Inflammatory macrophage (primary cell): ENCODE results near the gene AUTS2.

ENCODE experiments used
- DNase-seq, 2 donors: peaks; one replicate each; pipeline ENCODE4 v3.0.0-alpha.2; 2020 to 2022

The AUTS2 gene

DNA sequence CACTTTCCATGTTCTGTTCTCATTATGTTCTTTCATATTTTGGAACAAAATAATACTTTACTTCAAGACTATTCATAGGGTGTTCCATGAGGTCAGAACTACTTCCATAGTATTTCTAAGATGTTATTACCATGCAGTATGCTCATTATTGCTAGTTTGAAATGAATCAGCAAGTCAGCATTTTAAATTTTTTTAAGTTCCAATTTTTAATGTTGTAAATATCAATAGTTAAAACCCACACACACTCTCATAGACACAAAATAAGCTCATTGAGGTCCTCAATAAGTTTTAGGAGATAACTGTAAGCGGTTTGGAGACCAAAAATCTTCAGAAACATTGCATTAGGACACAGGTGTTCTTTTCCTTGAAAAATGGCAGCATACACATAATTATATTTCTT is 550.7 kb downstream of the AUTS2 start:
- DNase-seq = no peak

DNA sequence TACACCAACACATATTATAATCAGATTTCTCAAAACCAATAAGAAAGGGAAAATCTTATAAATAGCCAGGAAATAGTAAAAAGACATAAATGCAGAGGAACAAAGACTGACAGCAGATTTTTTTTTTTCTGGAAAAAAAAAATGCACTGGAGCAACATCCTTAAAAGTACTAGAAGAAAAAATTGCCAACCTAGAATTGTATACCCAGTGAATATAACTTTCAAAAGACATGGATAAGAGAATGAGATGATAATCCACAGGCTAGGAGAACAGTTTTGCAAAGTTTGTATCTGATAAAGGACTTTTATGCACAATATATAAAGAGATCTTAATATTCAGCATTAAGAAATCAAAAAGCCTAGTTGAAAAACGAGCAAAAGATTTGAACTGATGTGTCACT is 554.0 kb downstream of the AUTS2 start:
- DNase-seq = no peak

DNA sequence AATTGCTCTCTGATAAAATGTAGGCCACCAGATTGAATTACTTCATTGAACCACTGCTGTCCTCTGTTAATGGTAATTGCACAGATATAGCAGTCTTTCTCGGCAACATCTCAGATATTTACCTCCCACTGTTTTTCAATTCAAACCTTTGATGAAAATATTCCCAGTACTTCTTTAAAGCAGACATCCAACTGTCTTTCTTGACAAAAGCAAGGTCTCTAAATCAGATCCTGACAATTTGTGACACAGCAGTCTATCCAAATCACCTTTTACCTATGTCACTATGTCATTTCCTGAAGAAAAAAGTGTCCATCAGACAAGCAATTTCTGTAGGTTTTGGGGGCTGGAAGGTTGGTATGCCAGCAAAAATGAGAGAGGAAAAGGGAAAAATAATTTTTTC is 555.7 kb downstream of the AUTS2 start:
- no peak for DNase-seq

DNA sequence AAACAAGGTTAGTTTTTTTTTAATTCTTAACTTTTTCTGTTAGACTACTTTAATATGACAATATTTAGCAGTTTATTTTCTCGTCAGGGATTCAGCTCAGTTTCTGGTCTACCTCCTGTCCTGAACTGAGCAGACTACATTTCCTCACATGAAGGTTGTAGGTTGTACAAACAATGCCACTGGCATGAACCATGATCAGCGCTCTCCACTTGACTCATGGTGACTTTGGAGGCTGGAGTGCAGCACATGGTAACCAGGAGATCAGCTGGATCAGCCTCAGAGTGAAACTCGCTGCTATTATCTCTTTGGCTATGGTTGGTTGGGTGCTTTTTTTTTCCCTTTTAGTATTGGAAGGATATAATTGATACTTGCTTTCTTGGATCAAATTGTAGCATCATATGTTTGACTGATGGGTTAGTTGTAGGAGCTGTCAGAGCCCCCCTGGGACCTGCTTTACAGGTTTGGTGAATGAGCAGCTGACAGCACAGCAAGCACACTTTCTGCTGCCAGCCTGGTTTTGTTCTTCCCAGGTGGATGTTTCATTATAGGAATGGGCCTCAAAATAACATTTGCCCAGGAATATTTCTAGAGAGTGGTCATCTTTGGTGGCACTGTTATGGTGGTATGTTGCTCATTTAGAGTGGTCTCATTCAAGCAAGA is 556.4 kb downstream of the AUTS2 start:
- DNase-seq = no peak

DNA sequence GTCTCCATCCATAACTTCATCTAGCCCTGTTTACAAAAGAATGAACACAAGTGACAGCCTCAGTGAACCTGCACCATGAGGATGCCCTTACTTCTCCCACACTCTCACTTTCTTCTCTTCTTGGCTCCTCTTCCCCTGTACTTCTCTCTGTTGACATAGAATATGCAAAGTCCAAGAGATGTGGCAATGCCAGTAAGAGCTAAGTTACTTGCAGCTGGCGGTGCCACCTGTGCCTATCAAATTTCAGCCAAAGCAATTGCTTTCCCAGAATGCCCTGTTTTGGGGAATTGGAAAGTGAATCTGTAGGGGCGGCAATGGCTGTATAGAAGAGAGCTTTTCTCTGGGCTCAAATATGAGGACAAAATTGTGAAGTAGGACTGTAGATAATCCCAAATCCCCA is 557.8 kb downstream of the AUTS2 start:
- no peak for DNase-seq

DNA sequence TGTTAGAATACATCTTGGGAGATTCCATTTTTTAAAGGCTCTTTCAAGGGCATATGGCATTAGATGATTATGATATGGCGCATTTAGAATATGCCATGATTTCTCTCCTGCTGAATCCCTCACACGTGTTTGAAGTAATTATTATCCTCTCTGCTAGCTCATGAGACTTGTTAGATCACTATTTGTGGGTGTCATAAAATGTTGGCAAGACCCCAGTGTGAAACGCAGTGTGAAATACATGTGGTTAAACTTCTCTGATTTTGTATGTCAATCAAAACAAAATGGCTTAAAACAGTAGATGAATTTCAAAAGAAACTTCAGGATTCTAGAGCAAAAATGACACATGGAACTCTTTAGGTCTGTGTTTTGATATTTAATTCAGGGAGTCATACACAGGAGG is 560.8 kb downstream of the AUTS2 start:
- DNase-seq = no peak

DNA sequence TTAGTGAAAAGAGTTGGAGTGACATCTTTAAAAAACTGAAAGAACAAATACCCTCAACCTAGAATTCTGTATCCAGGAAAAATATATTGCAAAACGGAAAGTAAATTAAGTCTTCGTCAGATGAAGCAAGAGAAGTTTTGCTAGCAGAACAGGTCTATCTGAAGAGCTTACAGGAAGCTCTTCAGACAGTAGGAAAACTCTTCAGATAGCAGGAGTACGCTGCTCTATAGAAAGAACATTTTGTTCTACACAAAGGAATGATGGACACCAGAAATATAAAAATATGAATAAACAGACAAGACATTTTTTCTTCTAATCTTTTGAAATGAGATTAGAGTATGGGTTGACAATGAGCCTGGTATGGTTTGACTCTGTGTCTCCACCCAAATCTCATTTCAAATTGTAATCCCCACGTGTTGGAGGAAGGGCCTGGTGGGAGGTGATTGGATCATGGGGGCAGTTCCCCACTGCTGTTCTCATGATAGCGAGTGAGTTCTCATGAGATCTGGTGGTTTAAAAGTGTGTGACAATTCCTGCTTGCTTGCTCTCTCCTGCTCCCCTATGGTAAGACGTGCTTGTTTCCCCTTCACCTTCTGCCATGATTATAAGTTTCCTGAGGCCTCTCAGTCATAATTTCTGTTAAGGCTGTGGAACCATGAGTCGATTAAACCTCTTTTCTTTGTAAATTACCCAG is 567.3 kb downstream of the AUTS2 start:
- no peak for DNase-seq

DNA sequence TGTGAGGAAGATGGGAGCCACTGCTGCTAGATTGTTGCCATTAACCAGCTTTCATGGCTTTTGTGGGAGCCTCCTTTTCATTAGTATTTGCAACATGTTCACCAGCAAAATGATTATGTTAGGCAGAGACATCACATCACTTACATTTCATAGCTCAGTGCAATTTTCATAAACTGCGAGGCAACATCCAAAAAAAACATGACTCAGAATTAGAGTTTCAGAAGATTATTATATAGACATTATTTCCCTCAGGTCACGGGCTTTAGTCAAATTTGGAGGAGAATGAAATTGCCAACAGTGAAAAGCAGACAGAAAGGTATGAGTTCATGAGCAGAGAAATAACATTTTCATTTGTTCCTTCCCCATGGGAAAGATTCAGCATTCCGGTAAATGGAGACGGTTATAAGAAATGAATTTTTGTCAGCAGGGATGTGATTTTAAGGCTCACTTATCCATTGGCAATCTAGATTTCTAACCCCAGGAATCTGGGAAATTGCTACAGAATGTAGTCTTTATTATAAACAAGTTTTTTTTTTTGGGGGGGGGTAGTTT is 573.2 kb downstream of the AUTS2 start:
- DNase-seq = no peak

DNA sequence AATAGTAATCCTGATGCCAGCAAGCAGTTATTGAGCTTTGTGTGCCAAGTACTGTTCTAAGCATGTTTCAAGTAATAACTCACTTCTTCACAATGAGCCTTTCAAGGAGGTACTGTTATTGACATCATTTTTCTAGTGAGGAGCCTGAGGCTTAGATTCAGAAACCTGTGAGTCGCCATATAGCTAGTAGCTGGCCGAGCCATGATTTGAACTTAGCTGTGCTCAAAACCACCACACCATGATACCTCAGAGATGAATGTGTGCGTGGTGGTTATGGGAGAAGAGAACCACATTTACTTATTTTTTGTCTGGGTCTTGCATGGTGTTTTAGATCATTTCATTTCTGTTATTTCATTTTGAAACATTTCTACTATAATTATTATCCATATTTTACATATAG is 578.9 kb downstream of the AUTS2 start:
- no peak for DNase-seq

DNA sequence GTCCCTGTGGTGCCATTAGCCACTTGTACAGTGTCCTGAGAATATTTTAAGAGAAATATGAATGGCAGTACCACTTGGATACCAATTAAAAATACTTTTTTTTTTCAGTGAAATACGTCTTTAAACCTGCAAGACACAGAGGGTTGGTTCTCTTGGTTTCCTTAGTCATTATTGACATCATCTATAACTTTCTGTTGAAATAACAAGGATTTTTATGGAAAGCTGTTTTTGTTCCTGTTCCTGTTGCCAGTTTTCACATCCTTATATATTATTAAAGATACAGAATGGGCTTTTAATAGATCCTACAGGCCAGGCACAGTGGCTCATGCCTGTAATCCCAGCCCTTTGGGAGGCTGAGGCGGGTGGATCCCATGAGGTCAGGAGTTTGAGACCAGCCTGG is 579.9 kb downstream of the AUTS2 start:
- DNase-seq = peak; percentile 30 to 70

DNA sequence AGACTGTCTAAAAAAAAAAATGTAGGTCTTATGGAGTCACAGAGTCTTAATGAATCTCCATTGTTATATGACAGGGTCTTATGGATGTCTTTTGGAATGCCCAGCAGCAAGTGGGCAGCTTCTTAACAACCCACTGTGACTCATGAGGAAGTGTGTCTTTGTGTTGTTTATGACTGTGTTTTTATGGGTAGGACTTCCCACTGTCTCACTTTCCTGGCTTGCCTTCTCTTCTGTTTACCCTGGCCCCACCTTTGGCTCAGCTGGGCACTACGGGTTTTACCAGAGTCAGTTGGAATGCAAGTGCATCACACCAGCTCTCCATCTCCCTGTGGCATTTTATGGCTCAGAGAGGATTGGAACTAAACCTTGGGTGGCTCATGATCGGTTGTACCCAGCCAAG is 580.5 kb downstream of the AUTS2 start:
- DNase-seq = peak; percentile 36 to 42

DNA sequence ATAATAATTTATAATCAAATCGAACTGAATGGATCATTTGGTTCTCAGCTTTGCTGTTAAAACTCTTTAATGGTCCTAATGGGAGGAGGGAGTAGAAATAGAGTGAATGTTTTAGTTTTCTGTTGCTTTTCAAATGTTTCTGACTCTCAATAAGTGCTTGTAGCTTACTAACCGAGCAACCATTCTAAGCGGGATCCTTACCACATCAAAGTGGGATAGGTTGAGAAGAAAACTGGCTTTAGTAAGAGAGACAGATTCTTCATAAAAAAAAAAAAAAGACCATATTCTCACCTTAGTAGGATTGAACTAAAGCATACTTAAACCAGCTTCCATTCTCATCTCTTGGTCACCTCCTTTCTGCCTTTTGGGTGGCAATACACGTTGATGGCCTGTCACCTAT is 584.2 kb downstream of the AUTS2 start:
- no peak for DNase-seq

DNA sequence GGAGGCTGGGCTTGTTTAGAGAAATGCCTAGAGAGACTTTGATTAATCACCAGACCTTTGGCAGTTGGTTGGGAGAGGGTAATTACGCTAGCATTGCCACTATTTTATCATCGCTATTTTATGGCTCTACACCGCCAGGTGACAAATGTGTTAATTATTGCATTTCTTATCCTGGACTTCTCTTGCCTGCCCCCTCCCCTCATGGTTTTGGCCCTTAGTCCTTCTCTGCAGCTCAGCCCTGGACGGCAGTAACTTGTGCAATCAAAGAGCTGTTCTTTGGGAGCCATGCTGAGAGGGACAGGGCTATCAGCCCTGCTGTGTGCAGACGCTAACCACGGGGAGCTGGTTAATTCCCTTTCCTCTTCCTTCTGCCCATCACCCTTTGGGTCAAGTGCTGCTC is 585.0 kb downstream of the AUTS2 start:
- no peak for DNase-seq

DNA sequence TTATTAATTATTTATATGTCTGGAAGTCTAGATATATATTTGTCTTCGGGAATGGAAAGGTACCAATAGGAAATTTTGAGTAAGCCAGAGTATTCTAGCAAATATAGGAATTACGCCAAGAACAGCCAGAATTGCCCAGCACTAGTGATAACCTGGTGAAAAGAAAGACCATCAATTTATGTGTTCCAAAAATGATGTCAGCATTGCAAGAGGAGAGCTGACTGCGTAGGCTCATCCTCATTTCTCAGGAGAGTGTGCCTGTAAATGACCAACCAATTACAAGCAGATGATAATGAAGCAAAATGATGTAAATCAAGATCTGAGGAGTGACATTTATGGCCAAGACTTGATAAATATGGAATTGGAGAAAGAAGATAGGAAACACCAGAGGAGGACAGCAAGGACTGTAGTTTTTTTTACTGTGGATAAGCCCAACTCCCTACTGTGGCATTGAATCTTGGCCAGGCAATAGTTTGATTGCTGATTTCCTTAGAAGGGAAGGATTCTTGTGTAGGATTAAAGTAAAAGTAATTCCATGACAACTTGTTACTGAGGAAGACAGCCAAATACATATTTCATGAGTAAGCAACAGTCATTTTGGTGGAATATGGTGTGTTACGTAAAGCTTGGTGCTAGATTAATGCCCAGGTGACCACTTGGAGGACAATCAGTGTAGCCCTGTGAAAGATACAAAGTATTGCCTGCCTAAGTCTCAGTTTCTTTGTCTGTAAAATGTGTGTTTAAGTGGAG is 590.8 kb downstream of the AUTS2 start:
- DNase-seq = no peak

DNA sequence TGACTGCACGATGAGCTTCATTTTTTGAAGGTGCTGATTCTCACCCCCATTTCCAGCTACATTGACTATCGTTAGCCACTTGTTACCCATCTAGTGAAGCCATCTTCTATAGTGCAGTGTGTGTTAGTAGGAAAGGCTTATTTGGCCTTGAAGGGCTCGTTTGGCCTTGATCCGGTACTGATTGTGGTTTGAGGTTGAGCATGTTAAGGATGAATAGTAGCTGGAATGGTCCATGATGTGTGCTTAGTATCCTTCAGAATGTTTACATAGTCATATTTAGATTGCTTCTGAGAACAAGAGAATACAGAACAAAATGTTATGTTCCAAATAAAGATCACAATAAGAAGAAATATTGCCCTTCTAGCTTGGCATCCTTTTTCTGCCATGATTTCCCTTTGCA is 591.5 kb downstream of the AUTS2 start:
- no peak for DNase-seq

DNA sequence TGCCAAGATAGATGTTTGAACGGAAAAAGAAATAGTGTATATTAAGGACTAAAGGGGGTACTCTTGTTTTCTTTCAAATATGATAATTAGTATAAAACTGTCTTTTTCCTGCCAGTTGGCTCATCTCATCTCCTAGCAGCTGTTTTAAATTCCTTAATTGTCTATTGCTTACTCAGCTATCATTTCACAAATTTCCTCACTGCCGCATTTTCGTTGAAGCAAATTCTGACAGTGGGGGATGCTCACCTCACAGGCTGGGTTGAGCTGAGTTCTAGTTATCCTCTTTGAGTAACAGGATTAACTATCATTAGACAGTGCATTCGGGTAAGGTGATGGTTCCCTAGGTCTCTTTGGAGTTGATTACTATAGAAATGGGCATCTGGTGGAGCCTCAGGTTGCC is 592.0 kb downstream of the AUTS2 start:
- DNase-seq = no peak

DNA sequence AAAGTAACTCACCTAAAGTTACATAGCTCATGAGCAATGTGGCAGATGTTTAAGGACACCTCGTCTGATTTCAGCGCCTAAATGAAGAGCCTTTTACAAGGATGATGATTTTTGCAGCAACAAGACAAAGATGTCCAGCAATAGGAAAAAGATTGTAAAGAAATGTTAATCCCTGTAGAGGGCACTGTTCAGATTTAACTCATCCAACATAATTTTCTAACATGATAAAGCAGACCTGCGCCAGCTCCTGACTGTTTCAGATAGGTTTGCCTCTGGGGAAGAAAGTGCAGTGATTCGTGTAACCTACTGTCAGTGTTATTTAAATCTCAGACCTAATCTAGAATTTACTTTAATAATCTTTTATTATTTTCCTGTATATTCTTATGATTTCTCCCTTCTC is 595.2 kb downstream of the AUTS2 start:
- DNase-seq = peak in 1 of 2 donors; percentile 3

DNA sequence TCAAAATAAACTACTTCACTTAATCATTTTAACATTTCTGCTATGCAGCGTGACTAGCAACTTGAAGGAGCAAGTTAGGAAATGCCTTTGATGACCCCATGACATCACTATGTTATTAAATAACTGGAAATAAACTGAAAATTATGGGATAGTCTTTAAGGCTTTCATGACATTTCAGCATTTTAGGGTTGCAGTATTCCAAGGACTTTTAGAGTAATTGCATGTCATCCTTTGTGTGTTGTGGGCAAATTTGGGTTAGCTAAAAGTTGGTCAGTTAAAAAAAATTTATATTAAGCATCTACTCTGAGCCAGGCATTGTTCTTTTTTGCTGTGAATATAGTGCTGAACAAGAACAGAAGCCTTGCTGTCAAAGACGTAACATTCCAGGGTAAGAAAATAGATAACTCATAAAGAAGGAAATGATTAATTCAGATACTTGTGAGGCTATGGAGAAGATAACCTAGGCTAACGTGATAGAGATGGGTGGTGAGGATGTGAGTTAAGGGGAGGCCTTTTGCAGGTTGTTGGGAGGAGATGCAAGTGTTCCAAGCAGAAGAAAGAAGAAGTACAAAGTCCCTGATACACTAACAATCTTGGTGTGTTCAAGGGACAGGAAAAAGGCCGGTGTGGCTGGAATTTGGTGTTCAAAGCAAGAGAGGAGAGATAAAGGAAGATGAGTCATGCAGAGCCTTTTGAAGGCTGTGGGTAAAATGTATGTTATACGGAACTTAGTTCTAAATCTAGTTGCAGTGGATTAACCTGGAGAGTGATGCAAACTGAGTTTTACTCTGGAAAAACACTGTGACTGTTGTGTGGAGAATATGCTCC is 610.2 kb downstream of the AUTS2 start:
- no peak for DNase-seq

DNA sequence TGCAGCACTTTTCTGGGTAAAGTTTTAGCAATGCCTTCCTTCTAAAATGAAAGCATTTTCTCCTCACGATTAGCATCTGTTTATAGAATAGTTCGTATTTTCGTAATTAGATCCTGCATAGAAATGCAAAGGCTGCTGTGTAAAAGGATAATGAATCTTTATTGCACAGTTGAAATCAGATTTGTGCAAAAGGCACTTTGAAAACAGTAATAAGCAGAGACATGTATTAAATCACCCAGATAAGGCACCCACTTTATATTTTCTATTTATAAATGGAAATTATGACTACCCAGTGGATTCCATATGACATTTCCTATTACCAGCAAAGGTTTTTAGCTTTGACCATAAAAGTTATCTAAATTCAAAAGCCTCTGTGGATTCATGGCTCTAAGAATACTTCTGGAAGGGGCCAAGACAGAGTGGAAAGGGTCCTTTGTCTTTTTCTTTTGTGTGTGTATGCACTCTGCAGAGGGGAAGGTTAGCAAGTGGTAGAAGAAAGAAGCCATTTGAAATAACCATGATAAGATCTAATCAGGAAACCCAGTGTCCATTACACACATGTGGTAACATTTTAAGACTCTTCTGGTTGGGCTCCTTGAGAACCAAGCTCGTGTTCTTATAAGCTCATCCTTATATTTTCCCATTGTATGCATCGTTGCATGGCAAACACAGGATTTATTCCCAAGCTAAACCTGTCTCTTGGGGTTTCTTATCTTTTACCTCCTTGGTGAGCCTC is 612.1 kb downstream of the AUTS2 start:
- DNase-seq = no peak

DNA sequence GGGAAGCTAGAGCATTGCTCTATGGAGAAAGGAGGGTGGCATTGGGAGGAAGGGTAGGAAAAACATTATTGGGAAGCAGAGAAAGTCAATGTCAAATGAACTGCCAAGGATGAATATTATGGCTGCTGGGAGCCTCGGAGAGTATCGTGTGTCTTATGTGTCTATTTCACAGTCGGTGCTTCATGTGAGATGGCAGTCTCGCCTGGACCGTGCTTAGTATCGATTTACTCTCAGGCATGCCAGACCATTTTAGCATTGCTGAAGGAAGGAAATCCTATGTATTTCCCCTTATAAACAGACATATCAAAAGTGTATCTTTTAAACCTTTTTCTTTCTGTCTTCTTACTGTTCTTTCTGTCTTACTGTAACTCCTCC is 612.6 kb downstream of the AUTS2 start:
- DNase-seq = no peak

DNA sequence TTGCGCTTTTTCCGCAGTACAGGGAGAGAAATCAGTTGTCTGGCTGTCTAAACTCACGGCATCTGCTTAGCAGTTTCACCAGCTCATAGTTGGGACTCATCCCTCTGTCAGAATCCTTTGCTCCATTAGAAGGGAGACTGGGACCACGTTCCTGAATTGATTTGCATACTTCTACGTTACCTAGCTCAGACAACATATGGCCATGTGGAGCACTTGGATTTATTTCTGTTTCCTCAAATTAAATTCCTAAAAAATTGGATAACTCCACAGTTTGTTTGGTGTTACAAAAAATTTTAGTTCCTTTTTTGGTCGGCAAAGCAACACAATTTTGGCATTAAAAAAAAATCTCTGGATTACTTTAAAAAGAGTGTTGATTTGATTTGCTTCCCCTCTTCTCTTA is 614.0 kb downstream of the AUTS2 start:
- no peak for DNase-seq

DNA sequence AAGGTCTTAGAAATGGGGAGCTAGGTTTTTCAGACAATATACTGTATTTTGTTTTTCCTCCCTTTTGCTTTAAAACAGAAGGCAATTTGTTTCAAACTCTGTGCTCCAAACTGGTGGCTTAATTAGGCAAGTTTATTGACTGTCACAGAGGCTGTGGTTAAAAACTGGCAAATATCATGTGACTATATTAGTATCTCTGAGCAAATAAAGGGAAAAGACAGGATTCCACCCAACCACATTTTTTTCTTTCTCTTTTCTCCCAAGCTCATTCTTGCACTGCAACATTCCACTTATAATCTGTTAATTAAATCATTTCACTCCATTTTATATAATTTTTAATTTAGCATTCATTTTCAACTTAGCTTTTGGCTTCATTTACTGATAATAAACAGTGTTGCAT is 615.8 kb downstream of the AUTS2 start:
- peak in 1 of 2 donors; percentile 10 for DNase-seq
